Measurements from ENCODE around the gene RFX1.

Gene RFX1

GRCh38 chr19:14019100-14019499 lies 13.0 kb upstream of the RFX1 start:
- Histone ChIP-seq H3K4me1 (ENCODE audit: low read length) (peaks cover 33% of the 10 kb centered on the region), H3K27me3 (ENCODE audit: low read depth, low read length) (peaks cover 6% of the 10 kb centered on the region), H3K4me3 (ENCODE audit: low read length) (peak overlapping the region; percentile 45), H2AFZ (ENCODE audit: low read depth, low read length) (no peak overlapping the region), H3K9ac (ENCODE audit: low read length) (no peak overlapping the region), H3K4me2 (ENCODE audit: low read length) (peak overlapping the region; percentile 58), H3K9me3 (ENCODE audit: insufficient read depth, low read length) (no peaks in the 10 kb centered on the region), H4K20me1 (ENCODE audit: insufficient read depth, low read length) (no peaks in the 10 kb centered on the region), H3K79me2 (ENCODE audit: low read length) (no peaks in the 10 kb centered on the region), H3K36me3 (replicated peaks; ENCODE audit: low read depth, low read length) (no peaks in the 10 kb centered on the region), H3K27ac (ENCODE audit: low read length) (no peak overlapping the region)
- no peak for TF ChIP-seq CTCF (IDR thresholded peaks at IDR 0.05; ENCODE audit: low read depth, low read length)

- H3K9ac ChIP-seq (ENCODE audit: low read length): no peak overlapping the region
- no peaks in the 10 kb centered on the region for H3K36me3 ChIP-seq (replicated peaks; ENCODE audit: low read depth, low read length)
- H3K79me2 ChIP-seq (ENCODE audit: low read length): no peaks in the 10 kb centered on the region
- peaks cover 33% of the 10 kb centered on the region for H3K4me1 ChIP-seq (ENCODE audit: low read length)
- H3K4me2 ChIP-seq (ENCODE audit: low read length): peak overlapping the region; percentile 70
- no peaks in the 10 kb centered on the region for H4K20me1 ChIP-seq (ENCODE audit: insufficient read depth, low read length)
- peaks cover 6% of the 10 kb centered on the region for H3K27me3 ChIP-seq (ENCODE audit: low read depth, low read length)
- H3K9me3 ChIP-seq (ENCODE audit: insufficient read depth, low read length): no peaks in the 10 kb centered on the region
- H3K4me3 ChIP-seq (ENCODE audit: low read length): peak overlapping the region; percentile 50
- TF ChIP-seq EZH2phosphoT487 (IDR thresholded peaks at IDR 0.05; ENCODE audit: low read depth) (no peak), CTCF (IDR thresholded peaks at IDR 0.05; ENCODE audit: low read depth, low read length) (no peak)
- H2AFZ ChIP-seq (ENCODE audit: low read depth, low read length): no peak overlapping the region
- H3K27ac ChIP-seq (ENCODE audit: low read length): peak overlapping the region; percentile 51
Measured at GRCh38 chr19:14015524-14016035, 9.5 kb upstream of the RFX1 start.

GRCh38 chr19:14012378-14012915 lies 6.3 kb upstream of the RFX1 start:
- Histone ChIP-seq H3K27me3 (ENCODE audit: low read depth, low read length) (peaks cover 6% of the 10 kb centered on the region), H3K27ac (ENCODE audit: low read length) (no peak overlapping the region), H3K79me2 (ENCODE audit: low read length) (no peaks in the 10 kb centered on the region), H3K4me2 (ENCODE audit: low read length) (no peak overlapping the region), H2AFZ (ENCODE audit: low read depth, low read length) (no peak overlapping the region), H3K36me3 (replicated peaks; ENCODE audit: low read depth, low read length) (no peaks in the 10 kb centered on the region), H4K20me1 (ENCODE audit: insufficient read depth, low read length) (no peaks in the 10 kb centered on the region), H3K9ac (ENCODE audit: low read length) (no peak overlapping the region), H3K4me1 (ENCODE audit: low read length) (peaks cover 15% of the 10 kb centered on the region), H3K9me3 (ENCODE audit: insufficient read depth, low read length) (no peaks in the 10 kb centered on the region), H3K4me3 (ENCODE audit: low read length) (no peak overlapping the region)
- TF ChIP-seq EZH2phosphoT487 (IDR thresholded peaks at IDR 0.05; ENCODE audit: low read depth) (no peak), CTCF (IDR thresholded peaks at IDR 0.05; ENCODE audit: low read depth, low read length) (no peak)

- Histone ChIP-seq H3K4me2 (ENCODE audit: low read length) (peak overlapping the region; percentile 76), H3K79me2 (ENCODE audit: low read length) (peaks cover 15% of the 10 kb centered on the region), H3K9me3 (ENCODE audit: insufficient read depth, low read length) (no peaks in the 10 kb centered on the region), H3K27me3 (ENCODE audit: low read depth, low read length) (no peaks in the 10 kb centered on the region), H2AFZ (ENCODE audit: low read depth, low read length) (peak overlapping the region; percentile 65), H3K4me3 (ENCODE audit: low read length) (peak overlapping the region; percentile 84), H3K27ac (ENCODE audit: low read length) (peak overlapping the region; percentile 62), H3K36me3 (replicated peaks; ENCODE audit: low read depth, low read length) (no peaks in the 10 kb centered on the region), H3K4me1 (ENCODE audit: low read length) (peaks cover 12% of the 10 kb centered on the region), H3K9ac (ENCODE audit: low read length) (peak overlapping the region; percentile 87), H4K20me1 (ENCODE audit: insufficient read depth, low read length) (no peaks in the 10 kb centered on the region)
- TF ChIP-seq EZH2phosphoT487 (IDR thresholded peaks at IDR 0.05; ENCODE audit: low read depth) (no peak), CTCF (IDR thresholded peaks at IDR 0.05; ENCODE audit: low read depth, low read length) (no peak)
Measured at GRCh38 chr19:14006766-14007562, 844 bp upstream of the RFX1 start.

Measured in OCI-LY3 (cell line).